ENCODE measurements around the gene CKAP4. TPM values are rescaled to one million over a fixed set of nuclear protein-coding genes. Genes with fewer than 3 reads are reported as not detected.

The CKAP4 gene
- total RNA-seq, 1 experiment from 2014 or later: 69.6 TPM

DNA sequence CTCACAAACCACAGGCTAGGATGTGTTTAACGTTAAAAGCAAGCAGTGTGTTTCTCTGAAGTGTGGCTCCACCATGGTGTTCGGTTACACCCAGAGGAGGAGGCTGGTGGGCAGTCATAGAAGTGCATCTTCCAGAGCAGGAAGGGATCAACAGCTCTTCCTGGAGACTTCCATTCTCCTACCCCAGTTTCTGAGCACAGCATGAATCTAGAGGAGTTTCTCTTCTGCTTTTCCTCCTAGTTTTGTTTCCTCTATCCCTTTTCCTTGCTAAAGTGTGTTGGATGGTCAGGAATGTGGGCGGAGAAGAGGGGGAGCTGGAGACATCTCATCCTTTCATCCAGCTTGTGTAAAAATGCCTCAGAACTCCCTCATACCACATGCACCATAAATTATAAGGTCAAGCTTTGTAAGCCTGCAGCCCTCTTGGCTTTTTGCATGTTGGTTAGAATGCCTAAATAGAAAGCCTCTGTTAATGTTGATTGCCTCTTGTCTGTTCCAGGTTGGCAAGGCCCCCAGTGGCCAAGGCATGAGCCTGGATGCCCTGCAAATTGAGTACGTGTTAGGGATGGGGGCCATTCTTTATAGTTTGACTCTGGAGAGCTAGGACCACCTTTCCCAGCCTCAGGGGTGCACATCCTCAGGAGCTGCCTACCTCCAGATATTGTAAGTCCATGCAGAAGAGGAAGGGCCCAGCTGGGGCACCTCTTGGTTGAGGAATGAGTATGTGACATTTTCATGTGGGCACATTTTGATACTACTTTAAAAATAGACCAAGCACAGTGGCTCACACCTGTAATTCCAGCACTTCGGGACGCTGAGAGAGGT, 4.0 kb upstream of the CKAP4 start:
- ChIA-PET POLR2A (no interaction called here), CTCF (interaction anchor here (1.8 to 2.2 kb wide), 2 partner anchors 25 to 31 kb away, joined by 6 to 8 read pairs; no protein-coding TSS in a partner anchor)
- Mint-ChIP-seq H3K4me1 (peaks cover 22% of the 10 kb centered on the region), H3K36me3 (no peaks in the 10 kb centered on the region), H3K4me3 (no peak overlapping the region), H3K9me3 (no peaks in the 10 kb centered on the region), H3K27me3 (ENCODE audit: low read depth) (no peaks in the 10 kb centered on the region), H3K27ac (no peak overlapping the region)
- DNase-seq (ENCODE audit: low spot score) (no peak), ATAC-seq (no peak)
- TF ChIP-seq, protein P1, sequence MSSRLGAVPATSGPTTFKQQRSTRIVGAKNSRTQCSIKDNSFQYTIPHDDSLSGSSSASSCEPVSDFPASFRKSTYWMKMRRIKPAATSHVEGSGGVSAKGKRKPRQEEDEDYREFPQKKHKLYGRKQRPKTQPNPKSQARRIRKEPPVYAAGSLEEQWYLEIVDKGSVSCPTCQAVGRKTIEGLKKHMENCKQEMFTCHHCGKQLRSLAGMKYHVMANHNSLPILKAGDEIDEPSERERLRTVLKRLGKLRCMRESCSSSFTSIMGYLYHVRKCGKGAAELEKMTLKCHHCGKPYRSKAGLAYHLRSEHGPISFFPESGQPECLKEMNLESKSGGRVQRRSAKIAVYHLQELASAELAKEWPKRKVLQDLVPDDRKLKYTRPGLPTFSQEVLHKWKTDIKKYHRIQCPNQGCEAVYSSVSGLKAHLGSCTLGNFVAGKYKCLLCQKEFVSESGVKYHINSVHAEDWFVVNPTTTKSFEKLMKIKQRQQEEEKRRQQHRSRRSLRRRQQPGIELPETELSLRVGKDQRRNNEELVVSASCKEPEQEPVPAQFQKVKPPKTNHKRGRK (CRISPR knock-in tag; IDR thresholded peaks at IDR 0.05; ENCODE audit: borderline replicate concordance): no peak
- no peak for TF ChIP-seq ZNF138 (CRISPR knock-in tag; conservative IDR thresholded peaks at IDR 0.05)
- no peak for TF ChIP-seq EMX1 (CRISPR knock-in tag; IDR thresholded peaks at IDR 0.05)
- no peak for TF ChIP-seq ETV6 (CRISPR knock-in tag; IDR thresholded peaks at IDR 0.05)
- no peak for TF ChIP-seq IRF2 (CRISPR knock-in tag; IDR thresholded peaks at IDR 0.05; ENCODE audit: borderline replicate concordance, low read depth)
- TF ChIP-seq, protein P2, sequence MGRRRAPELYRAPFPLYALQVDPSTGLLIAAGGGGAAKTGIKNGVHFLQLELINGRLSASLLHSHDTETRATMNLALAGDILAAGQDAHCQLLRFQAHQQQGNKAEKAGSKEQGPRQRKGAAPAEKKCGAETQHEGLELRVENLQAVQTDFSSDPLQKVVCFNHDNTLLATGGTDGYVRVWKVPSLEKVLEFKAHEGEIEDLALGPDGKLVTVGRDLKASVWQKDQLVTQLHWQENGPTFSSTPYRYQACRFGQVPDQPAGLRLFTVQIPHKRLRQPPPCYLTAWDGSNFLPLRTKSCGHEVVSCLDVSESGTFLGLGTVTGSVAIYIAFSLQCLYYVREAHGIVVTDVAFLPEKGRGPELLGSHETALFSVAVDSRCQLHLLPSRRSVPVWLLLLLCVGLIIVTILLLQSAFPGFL (CRISPR knock-in tag; IDR thresholded peaks at IDR 0.05; ENCODE audit: borderline replicate concordance): no peak
- TF ChIP-seq, protein P3, sequence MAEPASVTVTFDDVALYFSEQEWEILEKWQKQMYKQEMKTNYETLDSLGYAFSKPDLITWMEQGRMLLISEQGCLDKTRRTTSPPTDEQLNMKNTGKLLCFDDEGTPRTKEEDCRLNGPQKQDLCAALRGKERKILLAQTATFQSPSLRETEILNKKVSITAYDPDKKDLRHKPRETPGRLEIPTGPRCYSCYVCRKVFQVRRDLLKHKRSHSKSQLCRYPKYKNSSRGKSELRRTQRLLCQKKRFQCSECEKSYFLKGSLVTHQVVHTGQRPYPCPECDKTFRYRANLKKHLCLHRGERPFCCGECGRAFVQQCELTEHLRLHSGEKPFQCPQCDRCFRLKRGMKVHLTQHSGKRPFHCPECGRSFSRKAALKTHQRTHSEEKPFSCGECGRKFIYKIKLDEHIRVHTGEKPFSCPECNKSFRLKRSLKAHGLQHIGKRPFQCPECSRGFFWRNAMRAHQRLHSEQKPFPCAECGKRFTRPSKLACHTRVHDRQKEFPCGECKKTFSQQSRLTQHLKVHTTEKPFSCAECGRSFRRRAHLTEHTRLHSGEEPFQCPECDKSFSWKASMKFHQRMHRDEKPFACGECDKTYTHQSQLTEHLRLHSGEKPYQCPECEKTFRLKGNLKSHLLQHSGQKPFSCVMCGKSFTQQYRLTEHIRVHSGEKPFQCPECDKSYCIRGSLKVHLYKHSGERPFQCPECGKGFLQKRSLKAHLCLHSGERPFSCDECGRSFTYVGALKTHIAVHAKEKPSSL (CRISPR knock-in tag; conservative IDR thresholded peaks at IDR 0.05): no peak
- no peak for TF ChIP-seq FOXK1 (CRISPR knock-in tag; IDR thresholded peaks at IDR 0.05)
- TF ChIP-seq, protein P4, sequence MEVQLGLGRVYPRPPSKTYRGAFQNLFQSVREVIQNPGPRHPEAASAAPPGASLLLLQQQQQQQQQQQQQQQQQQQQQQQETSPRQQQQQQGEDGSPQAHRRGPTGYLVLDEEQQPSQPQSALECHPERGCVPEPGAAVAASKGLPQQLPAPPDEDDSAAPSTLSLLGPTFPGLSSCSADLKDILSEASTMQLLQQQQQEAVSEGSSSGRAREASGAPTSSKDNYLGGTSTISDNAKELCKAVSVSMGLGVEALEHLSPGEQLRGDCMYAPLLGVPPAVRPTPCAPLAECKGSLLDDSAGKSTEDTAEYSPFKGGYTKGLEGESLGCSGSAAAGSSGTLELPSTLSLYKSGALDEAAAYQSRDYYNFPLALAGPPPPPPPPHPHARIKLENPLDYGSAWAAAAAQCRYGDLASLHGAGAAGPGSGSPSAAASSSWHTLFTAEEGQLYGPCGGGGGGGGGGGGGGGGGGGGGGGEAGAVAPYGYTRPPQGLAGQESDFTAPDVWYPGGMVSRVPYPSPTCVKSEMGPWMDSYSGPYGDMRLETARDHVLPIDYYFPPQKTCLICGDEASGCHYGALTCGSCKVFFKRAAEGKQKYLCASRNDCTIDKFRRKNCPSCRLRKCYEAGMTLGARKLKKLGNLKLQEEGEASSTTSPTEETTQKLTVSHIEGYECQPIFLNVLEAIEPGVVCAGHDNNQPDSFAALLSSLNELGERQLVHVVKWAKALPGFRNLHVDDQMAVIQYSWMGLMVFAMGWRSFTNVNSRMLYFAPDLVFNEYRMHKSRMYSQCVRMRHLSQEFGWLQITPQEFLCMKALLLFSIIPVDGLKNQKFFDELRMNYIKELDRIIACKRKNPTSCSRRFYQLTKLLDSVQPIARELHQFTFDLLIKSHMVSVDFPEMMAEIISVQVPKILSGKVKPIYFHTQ (CRISPR knock-in tag; IDR thresholded peaks at IDR 0.05): no peak
- no peak for TF ChIP-seq ATF1 (CRISPR knock-in tag; IDR thresholded peaks at IDR 0.05)
- no peak for TF ChIP-seq OVOL2 (CRISPR knock-in tag; IDR thresholded peaks at IDR 0.05; ENCODE audit: borderline replicate concordance)
- no peak for TF ChIP-seq RELA (CRISPR knock-in tag; IDR thresholded peaks at IDR 0.05; ENCODE audit: borderline replicate concordance)
- TF ChIP-seq CREB1 (CRISPR knock-in tag; IDR thresholded peaks at IDR 0.05): no peak
- TF ChIP-seq, protein P5, sequence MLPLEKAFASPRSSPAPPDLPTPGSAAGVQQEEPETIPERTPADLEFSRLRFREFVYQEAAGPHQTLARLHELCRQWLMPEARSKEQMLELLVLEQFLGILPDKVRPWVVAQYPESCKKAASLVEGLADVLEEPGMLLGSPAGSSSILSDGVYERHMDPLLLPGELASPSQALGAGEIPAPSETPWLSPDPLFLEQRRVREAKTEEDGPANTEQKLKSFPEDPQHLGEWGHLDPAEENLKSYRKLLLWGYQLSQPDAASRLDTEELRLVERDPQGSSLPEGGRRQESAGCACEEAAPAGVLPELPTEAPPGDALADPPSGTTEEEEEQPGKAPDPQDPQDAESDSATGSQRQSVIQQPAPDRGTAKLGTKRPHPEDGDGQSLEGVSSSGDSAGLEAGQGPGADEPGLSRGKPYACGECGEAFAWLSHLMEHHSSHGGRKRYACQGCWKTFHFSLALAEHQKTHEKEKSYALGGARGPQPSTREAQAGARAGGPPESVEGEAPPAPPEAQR (CRISPR knock-in tag; IDR thresholded peaks at IDR 0.05): no peak
- TF ChIP-seq, protein P6, sequence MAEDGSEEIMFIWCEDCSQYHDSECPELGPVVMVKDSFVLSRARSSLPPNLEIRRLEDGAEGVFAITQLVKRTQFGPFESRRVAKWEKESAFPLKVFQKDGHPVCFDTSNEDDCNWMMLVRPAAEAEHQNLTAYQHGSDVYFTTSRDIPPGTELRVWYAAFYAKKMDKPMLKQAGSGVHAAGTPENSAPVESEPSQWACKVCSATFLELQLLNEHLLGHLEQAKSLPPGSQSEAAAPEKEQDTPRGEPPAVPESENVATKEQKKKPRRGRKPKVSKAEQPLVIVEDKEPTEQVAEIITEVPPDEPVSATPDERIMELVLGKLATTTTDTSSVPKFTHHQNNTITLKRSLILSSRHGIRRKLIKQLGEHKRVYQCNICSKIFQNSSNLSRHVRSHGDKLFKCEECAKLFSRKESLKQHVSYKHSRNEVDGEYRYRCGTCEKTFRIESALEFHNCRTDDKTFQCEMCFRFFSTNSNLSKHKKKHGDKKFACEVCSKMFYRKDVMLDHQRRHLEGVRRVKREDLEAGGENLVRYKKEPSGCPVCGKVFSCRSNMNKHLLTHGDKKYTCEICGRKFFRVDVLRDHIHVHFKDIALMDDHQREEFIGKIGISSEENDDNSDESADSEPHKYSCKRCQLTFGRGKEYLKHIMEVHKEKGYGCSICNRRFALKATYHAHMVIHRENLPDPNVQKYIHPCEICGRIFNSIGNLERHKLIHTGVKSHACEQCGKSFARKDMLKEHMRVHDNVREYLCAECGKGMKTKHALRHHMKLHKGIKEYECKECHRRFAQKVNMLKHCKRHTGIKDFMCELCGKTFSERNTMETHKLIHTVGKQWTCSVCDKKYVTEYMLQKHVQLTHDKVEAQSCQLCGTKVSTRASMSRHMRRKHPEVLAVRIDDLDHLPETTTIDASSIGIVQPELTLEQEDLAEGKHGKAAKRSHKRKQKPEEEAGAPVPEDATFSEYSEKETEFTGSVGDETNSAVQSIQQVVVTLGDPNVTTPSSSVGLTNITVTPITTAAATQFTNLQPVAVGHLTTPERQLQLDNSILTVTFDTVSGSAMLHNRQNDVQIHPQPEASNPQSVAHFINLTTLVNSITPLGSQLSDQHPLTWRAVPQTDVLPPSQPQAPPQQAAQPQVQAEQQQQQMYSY (CRISPR knock-in tag; IDR thresholded peaks at IDR 0.05): no peak
- no peak for TF ChIP-seq ZNF317 (CRISPR knock-in tag; IDR thresholded peaks at IDR 0.05; ENCODE audit: borderline replicate concordance, low read depth)
- TF ChIP-seq NR1H2 (CRISPR knock-in tag; IDR thresholded peaks at IDR 0.05): no peak
- no peak for TF ChIP-seq ZNF281 (CRISPR knock-in tag; IDR thresholded peaks at IDR 0.05)
